IPS-18a (cell line): ENCODE results near the gene NAP1L1.

ENCODE experiments used
- H3K27ac ChIP-seq: one replicate; pipeline ENCODE4 v1.5.1; 2013; ENCODE audit warnings: low read length
- H3K27me3 ChIP-seq: one replicate; pipeline ENCODE4 v1.6.1; 2013; ENCODE audit warnings: mild to moderate bottlenecking, low read length; ENCODE audit not compliant: control insufficient read depth, insufficient read depth
- H3K36me3 ChIP-seq: one replicate; pipeline ENCODE4 v1.6.1; 2013; ENCODE audit warnings: low read depth, low read length; ENCODE audit not compliant: control insufficient read depth
- H3K4me1 ChIP-seq: one replicate; pipeline ENCODE4 v1.6.1; 2013; ENCODE audit warnings: low read depth, low read length; ENCODE audit not compliant: control insufficient read depth
- H3K4me3 ChIP-seq: one replicate; pipeline ENCODE4 v1.5.1; 2013; ENCODE audit warnings: low read length
- H3K9ac ChIP-seq: one replicate; pipeline ENCODE4 v1.6.1; 2013; ENCODE audit warnings: mild to moderate bottlenecking, low read length, moderate library complexity
- H3K9me3 ChIP-seq: one replicate; pipeline ENCODE4 v1.6.1; 2013; ENCODE audit warnings: low read depth, low read length; ENCODE audit not compliant: control insufficient read depth

The NAP1L1 gene

DNA sequence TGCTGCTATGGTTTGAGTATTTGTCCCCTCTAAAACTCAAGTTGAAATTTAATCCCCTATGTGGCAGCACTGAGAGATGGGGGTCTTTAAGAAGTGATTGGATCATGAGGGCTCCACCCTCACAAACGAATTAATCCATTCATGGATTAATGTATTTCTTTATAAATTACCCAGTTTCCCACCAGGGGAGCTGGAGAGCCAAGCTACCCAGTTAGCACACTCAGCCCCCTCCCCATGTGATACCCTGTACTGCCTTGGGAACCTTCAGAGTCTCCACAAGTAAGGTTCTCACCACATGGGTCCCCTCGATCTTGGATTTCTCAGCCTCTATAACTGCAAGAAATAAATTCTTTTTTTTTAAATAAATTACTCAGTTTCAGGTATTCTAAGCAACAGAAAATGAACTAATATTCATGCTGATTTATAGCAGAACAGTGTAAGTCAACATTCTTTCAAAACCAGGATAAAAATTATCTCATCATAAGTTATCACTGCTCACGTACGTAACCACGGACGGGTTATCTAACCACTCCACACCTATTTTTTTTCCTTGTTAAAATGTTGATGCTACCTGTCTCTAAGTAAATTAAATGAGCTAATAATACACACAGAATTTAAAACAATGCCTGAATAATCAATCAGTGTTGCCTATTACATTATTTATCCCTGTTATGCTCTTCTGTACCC is 3.6 kb downstream of the NAP1L1 start:
- Histone ChIP-seq H3K36me3 (peaks cover 21% of the 10 kb centered on the region), H3K9me3 (no peaks in the 10 kb centered on the region), H3K27ac (no peak overlapping the region), H3K9ac (no peak overlapping the region), H3K27me3 (peaks cover under 1% of the 10 kb centered on the region), H3K4me1 (peaks cover 33% of the 10 kb centered on the region), H3K4me3 (peak overlapping the region; percentile 94)

DNA sequence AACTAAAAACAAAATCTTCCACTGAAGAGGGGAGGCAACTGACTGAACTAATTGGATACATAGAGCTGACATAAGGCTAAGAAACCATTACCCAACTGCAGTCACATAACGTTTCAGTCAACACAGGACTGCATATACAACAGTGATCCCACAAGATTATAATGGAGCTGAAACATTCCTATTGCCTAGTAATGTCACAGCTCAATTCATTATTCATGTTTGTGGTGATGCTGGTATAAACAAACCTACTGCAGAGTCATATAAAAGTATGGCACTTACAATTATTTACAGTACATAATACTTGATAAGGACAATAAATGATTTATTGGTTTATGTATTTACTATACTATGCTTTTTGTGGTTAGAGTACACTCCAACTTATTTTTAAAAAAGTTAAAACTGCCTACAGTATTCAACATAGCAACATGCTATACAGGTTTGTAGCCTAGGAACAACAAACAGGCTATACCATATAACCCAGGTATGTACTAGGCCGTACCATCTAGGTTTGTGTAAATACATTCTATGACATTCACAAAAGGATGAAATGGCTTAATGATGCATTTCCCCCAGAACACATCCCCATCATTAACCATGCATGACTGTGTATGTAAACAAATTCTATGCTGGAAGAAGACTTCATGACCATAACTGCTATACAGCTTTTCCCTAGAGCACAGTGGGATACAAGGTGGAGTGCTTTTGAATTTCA is 4.3 kb downstream of the NAP1L1 start:
- Histone ChIP-seq H3K4me1 (peaks cover 30% of the 10 kb centered on the region), H3K9me3 (no peaks in the 10 kb centered on the region), H3K27me3 (no peaks in the 10 kb centered on the region), H3K4me3 (no peak overlapping the region), H3K27ac (no peak overlapping the region), H3K9ac (no peak overlapping the region), H3K36me3 (peaks cover 21% of the 10 kb centered on the region)

GRCh38 chr12:76078748-76079147 is 5.7 kb downstream of the NAP1L1 start:
- H3K36me3 ChIP-seq, result peaks cover 24% of the 10 kb centered on the region
- peaks cover 35% of the 10 kb centered on the region for H3K4me1 ChIP-seq
- H3K9ac ChIP-seq, result no peak overlapping the region
- no peaks in the 10 kb centered on the region for H3K27me3 ChIP-seq
- H3K27ac ChIP-seq, result no peak overlapping the region
- no peaks in the 10 kb centered on the region for H3K9me3 ChIP-seq
- no peak overlapping the region for H3K4me3 ChIP-seq

DNA sequence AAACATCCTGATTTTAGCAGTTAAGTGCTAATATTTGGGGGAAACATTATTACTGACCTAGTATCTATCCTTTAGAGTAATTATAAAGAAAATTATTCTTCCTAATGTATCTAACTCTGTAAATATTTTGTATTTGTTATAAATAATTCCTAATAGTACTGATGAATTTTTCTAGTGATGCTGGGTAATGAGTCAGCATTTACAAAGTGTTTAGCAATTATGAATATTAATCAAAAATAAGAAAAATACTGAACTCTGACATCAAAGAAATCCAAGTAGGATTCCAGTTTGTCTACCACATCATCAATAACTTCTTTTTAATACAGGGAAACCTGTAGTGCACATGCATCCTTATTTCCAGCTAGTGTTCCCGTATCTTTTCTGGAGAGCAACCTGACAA is 9.0 kb downstream of the NAP1L1 start:
- Histone ChIP-seq H3K4me3 (no peak overlapping the region), H3K9me3 (no peaks in the 10 kb centered on the region), H3K9ac (no peak overlapping the region), H3K27ac (no peak overlapping the region), H3K36me3 (peaks cover 55% of the 10 kb centered on the region), H3K27me3 (no peaks in the 10 kb centered on the region), H3K4me1 (peaks cover 40% of the 10 kb centered on the region)

DNA sequence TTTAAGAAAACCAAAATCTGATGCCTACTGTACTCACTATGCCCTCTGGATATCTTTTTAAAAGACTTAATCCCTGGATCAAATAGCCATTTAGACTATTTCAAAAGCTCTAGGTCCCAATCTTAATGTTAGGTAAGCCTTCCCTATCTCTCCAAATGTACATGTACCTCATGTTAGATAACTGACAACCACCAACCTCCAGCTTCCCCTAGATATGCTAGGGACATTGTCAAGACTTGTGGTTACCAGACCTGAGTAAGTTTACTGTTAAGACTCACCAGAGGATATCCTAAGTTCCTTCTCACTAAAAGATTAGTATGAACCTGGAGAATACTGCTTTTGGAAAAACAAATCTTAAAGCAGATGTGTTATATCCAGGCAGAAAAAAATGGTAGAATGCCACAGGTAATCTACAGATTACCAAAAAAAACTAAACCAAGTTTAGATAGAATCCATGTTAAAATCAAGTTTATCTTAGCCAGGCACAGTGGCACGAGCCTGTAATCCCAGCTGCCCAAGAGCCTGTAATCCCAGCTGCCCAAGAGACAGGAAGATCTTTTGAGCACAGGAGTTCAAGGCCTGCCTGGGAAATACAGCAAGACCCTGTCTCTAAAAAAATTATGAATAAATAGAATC is 9.7 kb downstream of the NAP1L1 start:
- Histone ChIP-seq H3K27ac (no peak overlapping the region), H3K4me1 (peaks cover 40% of the 10 kb centered on the region), H3K9ac (no peak overlapping the region), H3K9me3 (no peaks in the 10 kb centered on the region), H3K27me3 (no peaks in the 10 kb centered on the region), H3K36me3 (peaks cover 54% of the 10 kb centered on the region), H3K4me3 (no peak overlapping the region)

DNA sequence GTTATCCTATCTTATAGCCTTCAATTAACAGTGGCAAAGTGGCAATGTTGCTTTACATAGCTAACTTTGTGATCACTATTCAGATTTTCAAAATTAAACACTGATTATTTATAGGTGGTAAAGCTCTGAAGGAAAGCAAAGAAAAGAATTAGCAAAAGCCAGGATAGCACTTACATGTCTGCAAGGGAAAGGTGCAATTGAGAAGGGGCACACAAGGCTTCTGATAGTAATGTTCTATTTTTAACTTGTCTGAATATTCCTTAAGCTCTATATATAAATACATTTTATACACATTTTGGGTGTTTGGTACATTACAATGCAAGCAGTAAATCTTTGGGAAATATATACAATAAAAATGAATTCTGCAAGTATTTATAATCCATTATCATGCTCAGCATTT is 10.9 kb downstream of the NAP1L1 start:
- H3K4me3 ChIP-seq, result no peak overlapping the region
- H3K27ac ChIP-seq, result no peak overlapping the region
- peaks cover 48% of the 10 kb centered on the region for H3K4me1 ChIP-seq
- peaks cover 59% of the 10 kb centered on the region for H3K36me3 ChIP-seq
- no peaks in the 10 kb centered on the region for H3K27me3 ChIP-seq
- no peaks in the 10 kb centered on the region for H3K9me3 ChIP-seq
- no peak overlapping the region for H3K9ac ChIP-seq

GRCh38 chr12:76072568-76072967 is 11.9 kb downstream of the NAP1L1 start:
- H3K27me3 ChIP-seq, result no peaks in the 10 kb centered on the region
- no peak overlapping the region for H3K4me3 ChIP-seq
- peaks cover 44% of the 10 kb centered on the region for H3K4me1 ChIP-seq
- H3K36me3 ChIP-seq, result peaks cover 69% of the 10 kb centered on the region
- H3K27ac ChIP-seq, result no peak overlapping the region
- no peaks in the 10 kb centered on the region for H3K9me3 ChIP-seq
- no peak overlapping the region for H3K9ac ChIP-seq

DNA sequence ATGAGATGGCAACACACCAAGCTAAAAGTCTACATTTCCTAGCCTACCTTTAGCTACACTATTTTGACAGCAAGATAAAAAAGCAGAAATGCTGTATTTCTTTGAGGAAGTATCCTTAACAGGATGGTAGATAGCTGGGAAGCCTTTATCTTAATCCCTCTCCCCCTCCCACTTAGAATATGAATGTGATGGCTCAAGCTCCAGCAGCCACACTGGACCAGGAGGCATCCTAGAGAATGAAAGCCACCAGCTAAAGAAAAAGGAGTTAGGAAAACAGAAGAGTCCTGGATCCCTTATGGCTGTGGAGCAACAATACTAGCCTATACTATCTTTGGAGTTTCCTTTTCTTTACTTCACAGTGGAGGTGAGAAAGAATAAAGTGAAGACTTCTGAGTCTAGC is 15.1 kb downstream of the NAP1L1 start:
- H3K4me1 ChIP-seq, result peaks cover 37% of the 10 kb centered on the region

GRCh38 chr12:76065917-76066316 is 18.6 kb downstream of the NAP1L1 start:
- Histone ChIP-seq H3K9me3 (no peaks in the 10 kb centered on the region), H3K36me3 (peaks cover 89% of the 10 kb centered on the region), H3K4me1 (peaks cover 15% of the 10 kb centered on the region), H3K27me3 (no peaks in the 10 kb centered on the region), H3K9ac (no peak overlapping the region), H3K4me3 (no peak overlapping the region), H3K27ac (no peak overlapping the region)

More for the DNA sequence above, 15.1 kb downstream of the NAP1L1 start:
- Histone ChIP-seq H3K27me3 (no peaks in the 10 kb centered on the region), H3K27ac (no peak overlapping the region), H3K4me3 (no peak overlapping the region), H3K9me3 (no peaks in the 10 kb centered on the region), H3K9ac (no peak overlapping the region), H3K36me3 (peaks cover 91% of the 10 kb centered on the region)

DNA sequence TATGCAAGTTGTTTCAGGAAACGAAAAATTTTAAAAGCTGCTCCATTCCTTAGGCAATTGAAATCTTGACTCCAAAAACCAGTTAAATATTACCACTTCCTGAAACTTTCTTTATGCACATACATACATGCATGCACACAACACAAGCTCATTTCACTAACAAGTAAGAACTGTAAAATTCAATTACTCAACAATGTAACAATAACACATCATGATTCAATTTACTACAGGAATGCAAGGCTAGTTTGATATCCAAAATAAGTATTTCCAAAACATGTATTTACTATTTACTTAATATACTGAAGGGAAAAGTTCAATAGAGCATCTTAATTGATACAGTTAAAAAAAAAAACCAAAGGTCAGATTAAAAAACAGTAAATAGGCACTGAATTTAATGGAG is 19.6 kb downstream of the NAP1L1 start:
- H3K36me3 ChIP-seq, result peaks cover 88% of the 10 kb centered on the region
- no peaks in the 10 kb centered on the region for H3K9me3 ChIP-seq
- no peak overlapping the region for H3K4me3 ChIP-seq
- no peaks in the 10 kb centered on the region for H3K27me3 ChIP-seq
- no peak overlapping the region for H3K9ac ChIP-seq
- peaks cover 9% of the 10 kb centered on the region for H3K4me1 ChIP-seq
- H3K27ac ChIP-seq, result no peak overlapping the region

DNA sequence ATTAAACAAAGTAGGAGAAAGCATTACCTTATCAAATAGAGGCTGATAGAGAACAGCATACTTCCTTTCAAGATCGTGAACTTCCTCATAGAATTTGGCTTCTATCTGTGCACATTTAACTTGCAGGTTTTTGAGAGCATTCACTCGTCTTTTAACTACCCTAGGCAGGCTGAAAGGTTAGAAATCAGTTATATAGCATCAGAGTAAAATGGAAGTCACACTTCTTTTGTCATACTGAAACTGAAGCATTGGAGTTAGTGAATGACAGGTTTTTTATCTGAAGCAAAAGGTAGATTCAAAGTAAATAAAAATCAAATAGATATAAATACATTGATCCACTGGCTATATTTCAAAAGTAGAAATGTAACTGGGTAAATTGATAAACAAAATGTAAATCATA is 24.4 kb downstream of the NAP1L1 start:
- Histone ChIP-seq H3K27ac (no peak overlapping the region), H3K36me3 (peaks cover 84% of the 10 kb centered on the region)

More for the DNA sequence above, 24.4 kb downstream of the NAP1L1 start:
- Histone ChIP-seq H3K9me3 (no peaks in the 10 kb centered on the region), H3K4me1 (peaks cover 11% of the 10 kb centered on the region), H3K27me3 (no peaks in the 10 kb centered on the region), H3K9ac (no peak overlapping the region), H3K4me3 (no peak overlapping the region)
